K562 (cell line): ENCODE data around the gene AHNAK. TPM values are rescaled to one million over a fixed set of nuclear protein-coding genes. Genes with fewer than 3 reads are reported as not detected.

ENCODE experiments used
- HNRNPK ChIP-seq: fragments of 200-400 bp; formaldehyde crosslinking; IDR thresholded peaks from one replicate; pipeline ENCODE4 v1.6.1; 2018; ENCODE audit warnings: mild to moderate bottlenecking, low read depth, low read length; ENCODE audit not compliant: poor library complexity, severe bottlenecking
- KDM2B ChIP-seq: fragments of 250-450 bp; sonication (Bioruptor Pico); IDR thresholded peaks from 2 replicates; pipeline ENCODE4 v1.8.0; 2021; ENCODE audit warnings: mild to moderate bottlenecking, moderate library complexity
- MBD2 ChIP-seq: sonication (generic); IDR thresholded peaks from 2 replicates; pipeline ENCODE4 v1.6.1; 2016; ENCODE audit warnings: low read depth, borderline replicate concordance
- MCM3 ChIP-seq: fragments of 450-650 bp; IDR thresholded peaks from 2 replicates; pipeline ENCODE4 v1.6.1; 2016
- MTA1 ChIP-seq: fragments of 450-650 bp; IDR thresholded peaks from 2 replicates; pipeline ENCODE4 v1.6.1; 2017; ENCODE audit warnings: borderline replicate concordance
- SRSF1 ChIP-seq: fragments of 200-400 bp; formaldehyde crosslinking; IDR thresholded peaks from 2 replicates; pipeline ENCODE4 v1.6.1; 2017; ENCODE audit warnings: mild to moderate bottlenecking, low read depth, low read length, moderate library complexity
- TBP ChIP-seq: optimal IDR thresholded peaks from 2 replicates; pipeline ENCODE3; 2011; ENCODE audit warnings: low read depth, low read length, improper control_type of control experiment
- YY1 ChIP-seq, 3 experiments: IDR thresholded peaks; 2 replicates each; pipeline ENCODE4 v1.6.1; 2011; ENCODE audit warnings: low read length in 2 of 3, mild to moderate bottlenecking in 2 of 3, moderate library complexity in 2 of 3, borderline replicate concordance in 1 of 3, control low read depth in 1 of 3, low read depth in 1 of 3; ENCODE audit not compliant: insufficient read depth in 3 of 3, insufficient replicate concordance in 2 of 3, control insufficient read depth in 1 of 3, insufficient read length in 1 of 3; ENCODE audit errors: extremely low read depth in 1 of 3
- ZBTB7A ChIP-seq: IDR thresholded peaks from 2 replicates; pipeline ENCODE4 v1.6.1; 2011; ENCODE audit warnings: low read depth, mild to moderate bottlenecking, low read length, moderate library complexity, borderline replicate concordance; ENCODE audit not compliant: control insufficient read depth
- ZC3H11A ChIP-seq: IDR thresholded peaks from 2 replicates; pipeline ENCODE4 v1.6.1; 2012; ENCODE audit warnings: low read depth, low read length, improper control_type of control experiment
- ZNF324 ChIP-seq: fragments of 250-450 bp; sonication (Bioruptor Pico); IDR thresholded peaks from 2 replicates; pipeline ENCODE4 v1.4.0; 2020; ENCODE audit warnings: mild to moderate bottlenecking
- polyA plus RNA-seq, 8 experiments: library from polyadenylated mRNA; depleted of rRNA in 4 of 8; stranded (reverse) in 5 of 8; unstranded in 3 of 8; fragments of >200 nt; fragmentation: Nextera tagmentation in 2 of 8; fragmentation: Illumina TruSeq in 1 of 8; extraction: Ambion mirVana in 2 of 8; extraction: Trizol in 1 of 8; gene quantifications; 2 replicates each; pipeline versions ENCODE4 v1.2.1 to v1.2.3, GENCODE V29; 2011 to 2014; ENCODE audit warnings: inconsistent platforms in 1 of 8, missing spikeins in 1 of 8
- total RNA-seq, 7 experiments: library from RNA; depleted of rRNA in 6 of 7; stranded (reverse); fragments of >200 nt in 6 of 7; fragmentation: Illumina TruSeq in 2 of 7; extraction: Trizol in 2 of 7; gene quantifications; 2 replicates each; pipeline versions ENCODE4 v1.2.1 to v1.2.3, GENCODE V29; 2011 to 2021; ENCODE audit warnings: low replicate concordance in 1 of 7
- TF ChIP-seq, protein P1 (sequence below): sonication (generic); formaldehyde crosslinking; IDR thresholded peaks from 2 replicates; pipeline ENCODE4 v1.8.1; 2023; ENCODE audit warnings: mild to moderate bottlenecking, missing genetic modification reagents
- TF ChIP-seq, protein P2 (sequence below): fragments of 450-650 bp; IDR thresholded peaks from 2 replicates; pipeline ENCODE4 v1.7.1; 2018; ENCODE audit warnings: mild to moderate bottlenecking, low read depth; ENCODE audit not compliant: partially characterized antibody

Gene AHNAK
- total and polyA plus RNA-seq, 9 of the 15 experiments (the other 6 are each of a cell fraction or from before 2014, with no cell fraction given), result 1.5 to 89.7 (median 45.0) TPM

DNA sequence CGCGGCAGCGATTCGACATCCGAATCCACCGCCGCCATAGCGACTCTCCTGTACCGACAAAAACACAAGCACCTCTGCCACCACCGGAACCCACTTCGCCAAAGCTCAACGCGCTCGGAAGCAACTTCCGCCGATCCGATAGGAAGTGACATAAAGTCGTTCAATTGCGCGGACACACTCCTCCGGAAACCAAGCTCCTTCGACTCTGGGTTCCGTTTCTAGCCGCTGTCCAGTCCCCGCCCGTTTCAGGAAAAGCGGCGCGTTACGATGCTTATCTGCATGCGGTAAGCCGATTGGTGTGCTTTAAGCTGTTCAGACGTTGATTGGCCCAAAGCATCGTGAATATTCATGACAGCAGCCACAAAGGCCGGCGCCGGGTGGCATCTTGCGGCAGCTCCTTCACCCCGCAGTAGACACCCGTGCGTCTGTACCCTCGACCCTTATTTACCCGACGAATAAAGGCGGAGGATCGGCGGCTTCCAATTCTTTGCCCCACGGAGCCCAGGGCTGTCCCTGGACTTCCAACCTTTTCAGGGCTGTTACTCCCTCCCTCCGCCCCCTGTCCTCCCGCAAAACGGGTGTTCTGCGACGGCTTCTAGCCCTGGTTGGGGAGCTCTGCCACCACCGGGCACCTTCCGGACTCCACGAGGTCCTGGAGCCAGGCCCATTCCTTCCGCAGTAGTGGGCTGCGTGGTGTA is 45.0 kb upstream of the AHNAK start, which contains the start of gene TUT1 (continued):
- TF ChIP-seq, protein P1, sequence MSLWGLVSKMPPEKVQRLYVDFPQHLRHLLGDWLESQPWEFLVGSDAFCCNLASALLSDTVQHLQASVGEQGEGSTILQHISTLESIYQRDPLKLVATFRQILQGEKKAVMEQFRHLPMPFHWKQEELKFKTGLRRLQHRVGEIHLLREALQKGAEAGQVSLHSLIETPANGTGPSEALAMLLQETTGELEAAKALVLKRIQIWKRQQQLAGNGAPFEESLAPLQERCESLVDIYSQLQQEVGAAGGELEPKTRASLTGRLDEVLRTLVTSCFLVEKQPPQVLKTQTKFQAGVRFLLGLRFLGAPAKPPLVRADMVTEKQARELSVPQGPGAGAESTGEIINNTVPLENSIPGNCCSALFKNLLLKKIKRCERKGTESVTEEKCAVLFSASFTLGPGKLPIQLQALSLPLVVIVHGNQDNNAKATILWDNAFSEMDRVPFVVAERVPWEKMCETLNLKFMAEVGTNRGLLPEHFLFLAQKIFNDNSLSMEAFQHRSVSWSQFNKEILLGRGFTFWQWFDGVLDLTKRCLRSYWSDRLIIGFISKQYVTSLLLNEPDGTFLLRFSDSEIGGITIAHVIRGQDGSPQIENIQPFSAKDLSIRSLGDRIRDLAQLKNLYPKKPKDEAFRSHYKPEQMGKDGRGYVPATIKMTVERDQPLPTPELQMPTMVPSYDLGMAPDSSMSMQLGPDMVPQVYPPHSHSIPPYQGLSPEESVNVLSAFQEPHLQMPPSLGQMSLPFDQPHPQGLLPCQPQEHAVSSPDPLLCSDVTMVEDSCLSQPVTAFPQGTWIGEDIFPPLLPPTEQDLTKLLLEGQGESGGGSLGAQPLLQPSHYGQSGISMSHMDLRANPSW (CRISPR knock-in tag), result no peak
- TF ChIP-seq YY1 (IDR thresholded peaks at IDR 0.05; ENCODE audit: borderline replicate concordance in 1 of 3, control insufficient read depth in 1 of 3, extremely low read depth in 1 of 3, insufficient read depth in 3 of 3, insufficient read length in 1 of 3, insufficient replicate concordance in 2 of 3, low read depth in 1 of 3, low read length in 2 of 3) (peak; percentile 46 to 91 (median 75)), ZC3H11A (peak; percentile 93; the same call in 1 of the 2 replicates), MBD2 (peak; percentile 88), TBP (peak; percentile 95), ZNF324 (CRISPR knock-in tag) (no peak), KDM2B (CRISPR knock-in tag) (no peak), SRSF1 (no peak), MCM3 (no peak), MTA1 (peak; percentile 68; the same call in 1 of the 2 replicates), ZBTB7A (peak; percentile 26; the same call in 1 of the 2 replicates), HNRNPK (no peak)
- TF ChIP-seq, protein P2, sequence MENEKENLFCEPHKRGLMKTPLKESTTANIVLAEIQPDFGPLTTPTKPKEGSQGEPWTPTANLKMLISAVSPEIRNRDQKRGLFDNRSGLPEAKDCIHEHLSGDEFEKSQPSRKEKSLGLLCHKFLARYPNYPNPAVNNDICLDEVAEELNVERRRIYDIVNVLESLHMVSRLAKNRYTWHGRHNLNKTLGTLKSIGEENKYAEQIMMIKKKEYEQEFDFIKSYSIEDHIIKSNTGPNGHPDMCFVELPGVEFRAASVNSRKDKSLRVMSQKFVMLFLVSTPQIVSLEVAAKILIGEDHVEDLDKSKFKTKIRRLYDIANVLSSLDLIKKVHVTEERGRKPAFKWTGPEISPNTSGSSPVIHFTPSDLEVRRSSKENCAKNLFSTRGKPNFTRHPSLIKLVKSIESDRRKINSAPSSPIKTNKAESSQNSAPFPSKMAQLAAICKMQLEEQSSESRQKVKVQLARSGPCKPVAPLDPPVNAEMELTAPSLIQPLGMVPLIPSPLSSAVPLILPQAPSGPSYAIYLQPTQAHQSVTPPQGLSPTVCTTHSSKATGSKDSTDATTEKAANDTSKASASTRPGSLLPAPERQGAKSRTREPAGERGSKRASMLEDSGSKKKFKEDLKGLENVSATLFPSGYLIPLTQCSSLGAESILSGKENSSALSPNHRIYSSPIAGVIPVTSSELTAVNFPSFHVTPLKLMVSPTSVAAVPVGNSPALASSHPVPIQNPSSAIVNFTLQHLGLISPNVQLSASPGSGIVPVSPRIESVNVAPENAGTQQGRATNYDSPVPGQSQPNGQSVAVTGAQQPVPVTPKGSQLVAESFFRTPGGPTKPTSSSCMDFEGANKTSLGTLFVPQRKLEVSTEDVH, result peak; percentile 97
